ENCODE data around the gene SLU7. TPM values are rescaled to one million over a fixed set of nuclear protein-coding genes. Genes with fewer than 3 reads are reported as not detected.

Gene SLU7
- polyA plus RNA-seq (2013, experiment 1 of 2) = 52.5 TPM
- 49.2 TPM for polyA plus RNA-seq (2013, experiment 2 of 2)

DNA sequence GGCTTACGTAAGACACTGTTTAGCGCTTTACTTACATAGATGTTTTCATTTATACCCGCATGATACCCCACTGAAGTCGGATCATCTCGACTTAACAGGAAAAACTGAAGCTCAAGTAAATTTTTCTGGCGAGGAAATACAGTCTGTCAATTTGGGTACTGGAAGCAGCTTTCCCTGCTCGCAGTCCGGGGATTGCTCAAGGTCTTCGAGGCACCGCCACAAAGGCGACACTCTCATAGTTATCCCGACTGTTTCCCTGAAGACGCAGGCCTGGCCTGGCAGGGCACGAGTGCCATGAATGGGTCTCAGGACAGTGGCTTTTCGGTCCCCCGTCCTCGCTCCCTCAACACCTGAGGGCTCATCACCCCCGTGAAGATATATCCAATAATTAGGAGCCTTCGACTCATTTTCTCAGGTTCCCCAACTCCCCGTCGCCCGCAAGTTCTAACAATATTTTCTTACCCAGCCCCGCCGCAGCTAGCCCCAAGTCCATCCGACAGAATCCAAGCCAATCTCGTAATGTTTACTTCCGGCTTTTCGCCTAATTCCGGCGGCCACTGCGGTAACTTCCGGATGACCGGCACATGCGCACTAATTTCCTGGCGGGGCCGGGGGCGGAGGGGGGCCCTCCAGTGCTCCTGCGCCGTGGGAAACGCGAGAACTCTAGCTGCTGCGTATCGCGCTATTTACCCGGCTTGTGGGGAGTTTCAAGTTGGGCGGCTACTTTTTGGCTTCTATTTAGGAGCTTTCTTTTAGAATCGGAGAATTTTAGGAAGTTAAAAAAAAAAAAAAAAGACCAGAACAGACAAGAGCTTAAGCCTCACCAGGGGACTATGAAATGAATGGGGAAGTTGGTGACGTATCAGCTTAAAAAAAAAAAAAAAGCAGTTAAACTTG, at the start of gene SLU7:
Gene SLU7, minus strand, starts transcription at position 521 of the 897 bp plus-strand sequence. CDS start 3,787 bp downstream, outside the sequence.
- Histone ChIP-seq H3K9me3 (ENCODE audit: control insufficient read depth, low read length) (no peaks in the 10 kb centered on the region), H3K36me3 (ENCODE audit: control insufficient read depth, insufficient read depth, low read length) (peaks cover 23% of the 10 kb centered on the region), H3K4me3 (ENCODE audit: extremely low read depth, insufficient read depth, low read length, poor library complexity, severe bottlenecking) (peak within 1 kb of the TSS; percentile 88), H3K27ac (ENCODE audit: low read depth, low read length, severe bottlenecking) (peak within 1 kb of the TSS; percentile 90), H3K4me1 (ENCODE audit: control insufficient read depth, insufficient read depth, low read length, poor library complexity, severe bottlenecking) (peaks cover 24% of the 10 kb centered on the region)
- 0 to 2% methylated on average over 34 to 40 of the region's 48 CpGs for WGBS, 2 experiments (ENCODE audit: insufficient coverage in 2 of 2)

DNA sequence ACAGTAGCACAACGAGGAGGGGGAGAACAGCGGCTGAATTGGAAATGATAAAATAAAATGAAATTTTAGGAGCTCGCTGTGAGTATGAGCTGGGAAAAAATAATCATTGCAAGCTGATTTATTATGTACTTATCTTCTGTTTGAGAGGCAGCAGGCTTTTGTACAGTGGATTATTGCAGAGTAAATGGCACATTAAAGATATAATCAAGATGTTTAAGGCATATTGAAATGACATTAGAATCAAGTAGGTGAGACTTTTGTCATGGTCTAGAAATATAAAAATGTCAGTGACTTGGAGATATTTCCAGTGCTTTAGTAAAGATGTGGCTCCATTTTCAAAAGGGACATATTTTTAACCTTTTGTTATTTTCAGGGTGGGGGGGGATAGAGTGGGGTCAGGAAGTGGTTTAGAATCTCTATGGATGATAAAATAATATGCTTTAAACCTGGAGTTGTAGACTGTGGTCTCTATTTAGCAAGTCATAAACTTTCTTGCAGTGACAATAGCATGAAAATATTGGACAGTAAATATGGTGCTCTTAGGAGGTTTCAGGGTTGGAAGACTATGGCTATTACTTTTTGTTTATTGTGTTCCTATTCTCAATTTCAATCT, 49.6 kb upstream of the SLU7 start:
- H3K4me1 ChIP-seq (ENCODE audit: control insufficient read depth, insufficient read depth, low read length, poor library complexity, severe bottlenecking) = peaks cover 9% of the 10 kb centered on the region
- 81 to 90% methylated on average over 3 of the region's 3 CpGs for WGBS, 2 experiments (ENCODE audit: insufficient coverage in 2 of 2)
- H3K36me3 ChIP-seq (ENCODE audit: control insufficient read depth, insufficient read depth, low read length) = no peaks in the 10 kb centered on the region
- H3K27ac ChIP-seq (ENCODE audit: low read depth, low read length, severe bottlenecking) = no peak overlapping the region
- H3K9me3 ChIP-seq (ENCODE audit: control insufficient read depth, low read length) = no peaks in the 10 kb centered on the region
- no peak overlapping the region for H3K4me3 ChIP-seq (ENCODE audit: extremely low read depth, insufficient read depth, low read length, poor library complexity, severe bottlenecking)

DNA sequence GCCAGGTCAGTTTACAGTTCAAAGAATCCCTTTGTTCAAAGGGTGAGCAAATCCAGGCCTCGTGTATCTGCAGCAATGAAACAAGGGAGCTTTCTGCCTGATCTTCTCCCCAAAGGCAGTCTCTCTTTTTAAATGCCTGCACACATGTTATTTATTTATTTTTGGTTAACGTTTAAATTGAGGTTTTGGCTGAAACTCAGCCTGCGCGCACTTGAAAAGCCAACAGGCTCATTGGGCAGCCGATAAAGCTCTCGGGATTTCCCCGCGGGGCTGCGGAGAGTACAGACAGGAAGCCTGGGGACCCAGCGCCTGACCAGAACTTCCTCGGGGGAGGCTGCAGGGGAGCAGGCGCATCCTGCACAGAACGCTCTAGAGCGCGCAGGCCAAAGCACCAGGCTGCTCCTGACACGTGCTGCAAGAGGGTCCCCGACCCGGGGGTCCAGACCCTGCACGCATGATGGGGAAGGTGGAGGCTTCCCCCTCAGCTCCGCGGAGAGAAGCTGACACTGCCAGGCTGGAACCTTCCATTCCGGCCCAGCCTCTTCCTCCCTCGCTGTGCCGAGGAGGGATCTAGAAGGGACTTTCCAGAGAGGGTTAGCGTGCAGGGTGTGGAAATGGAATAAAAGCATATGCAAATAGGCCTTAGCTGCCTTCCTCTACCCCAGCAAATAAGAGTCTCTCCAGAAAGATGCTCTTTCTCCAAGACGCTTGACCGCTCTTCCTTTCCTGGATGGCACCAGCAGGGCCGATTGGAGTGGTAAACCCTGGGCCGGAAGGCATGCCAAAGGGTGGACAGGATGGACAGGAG, 48.9 kb upstream of the SLU7 start:
- Histone ChIP-seq H3K27ac (ENCODE audit: low read depth, low read length, severe bottlenecking) (peak overlapping the region; percentile 60), H3K9me3 (ENCODE audit: control insufficient read depth, low read length) (no peaks in the 10 kb centered on the region), H3K4me1 (ENCODE audit: control insufficient read depth, insufficient read depth, low read length, poor library complexity, severe bottlenecking) (peaks cover 9% of the 10 kb centered on the region), H3K36me3 (ENCODE audit: control insufficient read depth, insufficient read depth, low read length) (no peaks in the 10 kb centered on the region), H3K4me3 (ENCODE audit: extremely low read depth, insufficient read depth, low read length, poor library complexity, severe bottlenecking) (no peak overlapping the region)
- whole genome bisulfite sequencing, 2 experiments (ENCODE audit: insufficient coverage in 2 of 2) = 87 to 88% methylated on average over 19 to 22 of the region's 29 CpGs

DNA sequence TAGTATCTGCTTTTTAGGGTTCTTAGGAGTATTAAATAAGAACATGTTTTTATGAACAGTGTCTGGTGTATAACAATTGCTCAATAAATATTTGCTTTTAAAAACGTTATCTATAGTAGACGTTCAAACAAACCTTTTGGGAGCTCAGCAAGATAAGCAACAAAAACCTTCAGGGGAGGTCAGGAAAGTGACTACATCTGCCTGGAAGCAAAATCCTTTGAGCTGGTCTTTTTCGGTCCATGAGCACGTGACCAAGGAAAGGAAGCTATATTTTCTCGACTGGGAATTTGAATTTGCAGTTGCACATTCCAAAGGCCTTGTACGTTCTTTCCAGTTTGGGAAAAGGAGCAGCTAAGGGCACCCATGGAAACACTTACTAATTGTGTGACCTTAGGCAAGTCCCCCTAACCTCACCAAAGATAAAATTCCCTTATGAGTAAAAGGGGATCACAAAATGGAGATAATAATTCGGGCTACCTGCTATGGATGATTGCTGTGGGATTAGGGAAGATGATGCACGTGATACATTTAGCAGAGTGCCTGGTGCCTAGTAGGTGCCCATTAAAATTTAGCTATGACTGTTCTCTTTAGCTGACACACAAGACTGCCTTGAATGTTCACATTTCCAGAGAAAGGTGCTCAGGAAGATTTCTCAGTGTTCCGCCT, 48.1 kb upstream of the SLU7 start:
- H3K27ac ChIP-seq (ENCODE audit: low read depth, low read length, severe bottlenecking) = peak overlapping the region; percentile 60
- no peak overlapping the region for H3K4me3 ChIP-seq (ENCODE audit: extremely low read depth, insufficient read depth, low read length, poor library complexity, severe bottlenecking)
- H3K9me3 ChIP-seq (ENCODE audit: control insufficient read depth, low read length) = no peaks in the 10 kb centered on the region
- H3K36me3 ChIP-seq (ENCODE audit: control insufficient read depth, insufficient read depth, low read length) = no peaks in the 10 kb centered on the region
- peaks cover 9% of the 10 kb centered on the region for H3K4me1 ChIP-seq (ENCODE audit: control insufficient read depth, insufficient read depth, low read length, poor library complexity, severe bottlenecking)
- 88 to 98% methylated on average over 7 to 8 of the region's 9 CpGs for WGBS, 2 experiments (ENCODE audit: insufficient coverage in 2 of 2)

DNA sequence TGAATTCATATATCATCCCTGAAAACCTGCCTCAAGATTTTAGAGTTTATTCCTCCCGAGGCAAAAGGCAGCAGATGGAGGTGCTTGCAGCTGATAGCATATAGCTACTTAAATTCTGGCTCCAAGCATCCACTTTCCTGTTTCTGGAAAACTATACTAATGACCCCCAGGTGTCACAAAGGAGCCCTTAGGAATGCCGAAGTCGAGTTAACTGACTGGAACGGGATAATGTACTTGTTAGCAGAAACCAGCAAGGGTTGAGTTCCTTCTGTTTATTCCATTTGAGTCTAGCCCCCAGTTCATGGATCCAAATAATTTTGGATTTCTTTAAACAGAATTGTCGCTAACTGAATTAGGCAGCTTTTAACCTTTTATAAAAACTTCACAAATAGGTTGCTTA, 47.2 kb upstream of the SLU7 start:
- peaks cover 9% of the 10 kb centered on the region for H3K4me1 ChIP-seq (ENCODE audit: control insufficient read depth, insufficient read depth, low read length, poor library complexity, severe bottlenecking)
- H3K36me3 ChIP-seq (ENCODE audit: control insufficient read depth, insufficient read depth, low read length) = no peaks in the 10 kb centered on the region
- WGBS, 2 experiments (ENCODE audit: insufficient coverage in 2 of 2) = 86 to 92% methylated on average over 3 to 4 of the region's 5 CpGs
- no peak overlapping the region for H3K27ac ChIP-seq (ENCODE audit: low read depth, low read length, severe bottlenecking)
- no peak overlapping the region for H3K4me3 ChIP-seq (ENCODE audit: extremely low read depth, insufficient read depth, low read length, poor library complexity, severe bottlenecking)
- H3K9me3 ChIP-seq (ENCODE audit: control insufficient read depth, low read length) = no peaks in the 10 kb centered on the region

DNA sequence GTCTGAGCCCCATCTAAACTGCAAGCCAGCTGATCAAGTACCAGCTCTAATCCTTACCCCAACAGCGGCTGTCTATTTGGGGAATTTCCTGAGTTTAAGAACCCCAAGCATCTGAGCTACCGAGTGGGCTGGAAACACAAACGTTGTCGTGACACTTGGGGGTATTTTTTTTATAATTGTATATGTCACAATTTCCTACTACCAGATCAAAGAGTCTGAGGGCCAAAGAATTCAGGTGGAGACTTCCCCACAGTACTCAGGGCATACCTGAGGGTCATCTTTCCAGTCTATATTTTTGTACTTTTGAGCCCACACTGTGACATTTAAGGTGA, 45.6 kb upstream of the SLU7 start:
- WGBS, 2 experiments (ENCODE audit: insufficient coverage in 2 of 2) = 100% methylated on average over 1 of the region's 4 CpGs; no CpG with 5 or more reads in 1 of the 2 experiments

DNA sequence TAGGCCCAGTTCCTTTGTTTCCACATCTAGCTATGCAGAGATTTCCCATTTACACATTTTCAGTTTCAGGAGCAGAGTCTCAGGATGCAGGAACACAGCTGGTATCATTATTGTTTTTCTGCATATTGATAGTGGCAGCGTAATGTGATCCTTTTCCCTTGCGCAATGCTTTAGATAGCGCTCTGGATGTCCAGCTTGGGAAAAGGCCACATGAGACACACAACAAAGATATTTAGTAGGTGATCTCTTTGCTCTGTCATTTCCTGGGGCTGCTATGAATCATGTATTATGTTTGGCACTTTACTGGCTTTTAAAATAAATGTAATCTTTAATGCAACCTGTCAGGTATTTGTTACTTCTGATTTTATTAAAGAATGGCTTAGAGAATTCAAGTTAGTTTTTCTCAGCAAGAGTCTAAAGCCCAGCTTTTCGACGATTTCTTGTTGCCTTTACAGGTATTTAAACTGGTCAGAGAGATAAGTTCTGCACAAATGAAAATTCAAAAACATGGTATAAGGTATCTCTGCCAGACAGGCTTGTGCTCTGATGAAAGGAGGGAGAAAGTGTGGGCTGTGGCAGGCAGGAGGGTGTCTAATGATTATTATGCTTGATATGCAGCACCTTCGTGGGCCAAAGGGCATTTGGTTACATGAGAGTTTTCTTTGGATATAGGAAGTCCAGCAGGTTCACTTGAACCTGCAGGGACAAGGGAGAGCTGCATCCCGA, 45.0 kb upstream of the SLU7 start:
- Histone ChIP-seq H3K9me3 (ENCODE audit: control insufficient read depth, low read length) (no peaks in the 10 kb centered on the region), H3K36me3 (ENCODE audit: control insufficient read depth, insufficient read depth, low read length) (no peaks in the 10 kb centered on the region), H3K4me1 (ENCODE audit: control insufficient read depth, insufficient read depth, low read length, poor library complexity, severe bottlenecking) (peaks cover 9% of the 10 kb centered on the region), H3K27ac (ENCODE audit: low read depth, low read length, severe bottlenecking) (no peak overlapping the region), H3K4me3 (ENCODE audit: extremely low read depth, insufficient read depth, low read length, poor library complexity, severe bottlenecking) (no peak overlapping the region)
- WGBS, 2 experiments (ENCODE audit: insufficient coverage in 2 of 2) = 68 to 80% methylated on average over 6 to 7 of the region's 7 CpGs

More for the DNA sequence above, 45.6 kb upstream of the SLU7 start:
- Histone ChIP-seq H3K4me3 (ENCODE audit: extremely low read depth, insufficient read depth, low read length, poor library complexity, severe bottlenecking) (no peak overlapping the region), H3K27ac (ENCODE audit: low read depth, low read length, severe bottlenecking) (no peak overlapping the region), H3K9me3 (ENCODE audit: control insufficient read depth, low read length) (no peaks in the 10 kb centered on the region), H3K4me1 (ENCODE audit: control insufficient read depth, insufficient read depth, low read length, poor library complexity, severe bottlenecking) (peaks cover 9% of the 10 kb centered on the region), H3K36me3 (ENCODE audit: control insufficient read depth, insufficient read depth, low read length) (no peaks in the 10 kb centered on the region)

DNA sequence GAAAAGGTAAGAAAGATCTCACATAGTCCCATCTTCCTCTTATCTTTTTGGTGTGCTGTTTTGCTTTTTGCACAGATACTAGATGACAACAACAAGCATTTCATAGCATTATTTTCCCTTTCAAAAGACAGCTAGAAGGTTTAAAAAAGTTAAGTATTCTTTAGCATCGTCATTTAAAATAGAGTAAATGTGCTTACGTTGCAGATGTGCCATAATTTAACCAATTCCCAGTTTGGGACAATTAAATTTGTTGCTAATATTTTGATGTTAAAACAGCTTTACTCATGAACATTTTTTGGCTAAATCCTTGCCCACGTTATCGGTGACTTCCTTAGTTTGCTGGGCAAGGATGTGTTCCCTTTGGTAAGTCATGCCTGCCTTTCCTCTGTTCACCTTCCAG, 44.3 kb upstream of the SLU7 start:
- H3K36me3 ChIP-seq (ENCODE audit: control insufficient read depth, insufficient read depth, low read length) = no peaks in the 10 kb centered on the region
- no peaks in the 10 kb centered on the region for H3K9me3 ChIP-seq (ENCODE audit: control insufficient read depth, low read length)
- 93 to 95% methylated on average over 2 to 3 of the region's 4 CpGs for WGBS, 2 experiments (ENCODE audit: insufficient coverage in 2 of 2)
- H3K4me3 ChIP-seq (ENCODE audit: extremely low read depth, insufficient read depth, low read length, poor library complexity, severe bottlenecking) = no peak overlapping the region
- peaks cover 9% of the 10 kb centered on the region for H3K4me1 ChIP-seq (ENCODE audit: control insufficient read depth, insufficient read depth, low read length, poor library complexity, severe bottlenecking)
- H3K27ac ChIP-seq (ENCODE audit: low read depth, low read length, severe bottlenecking) = no peak overlapping the region

DNA sequence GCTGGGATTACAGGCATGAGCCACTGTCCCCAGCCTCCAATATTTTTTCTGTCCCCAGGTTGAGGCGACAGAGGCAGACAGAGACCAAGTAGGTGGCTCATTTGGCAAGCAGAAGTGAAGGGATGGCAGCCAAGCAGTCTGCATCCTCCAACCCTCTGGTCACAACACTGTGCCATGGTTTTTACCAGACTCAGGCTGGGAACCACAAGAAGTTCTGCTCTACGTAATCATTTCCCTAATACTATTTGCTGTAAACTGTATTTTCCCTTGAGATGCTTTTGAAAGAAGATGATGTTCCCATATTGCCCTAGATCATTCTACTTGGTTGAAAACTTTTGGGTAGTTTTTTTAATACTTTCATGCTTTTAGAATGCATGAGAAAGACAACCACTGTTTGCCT, 43.3 kb upstream of the SLU7 start:
- no peak overlapping the region for H3K4me3 ChIP-seq (ENCODE audit: extremely low read depth, insufficient read depth, low read length, poor library complexity, severe bottlenecking)
- H3K4me1 ChIP-seq (ENCODE audit: control insufficient read depth, insufficient read depth, low read length, poor library complexity, severe bottlenecking) = peaks cover 6% of the 10 kb centered on the region
- no peaks in the 10 kb centered on the region for H3K9me3 ChIP-seq (ENCODE audit: control insufficient read depth, low read length)
- WGBS, 2 experiments (ENCODE audit: insufficient coverage in 2 of 2) = 67 to 91% methylated on average over 1 of the region's 2 CpGs
- H3K36me3 ChIP-seq (ENCODE audit: control insufficient read depth, insufficient read depth, low read length) = no peaks in the 10 kb centered on the region
- no peak overlapping the region for H3K27ac ChIP-seq (ENCODE audit: low read depth, low read length, severe bottlenecking)

DNA sequence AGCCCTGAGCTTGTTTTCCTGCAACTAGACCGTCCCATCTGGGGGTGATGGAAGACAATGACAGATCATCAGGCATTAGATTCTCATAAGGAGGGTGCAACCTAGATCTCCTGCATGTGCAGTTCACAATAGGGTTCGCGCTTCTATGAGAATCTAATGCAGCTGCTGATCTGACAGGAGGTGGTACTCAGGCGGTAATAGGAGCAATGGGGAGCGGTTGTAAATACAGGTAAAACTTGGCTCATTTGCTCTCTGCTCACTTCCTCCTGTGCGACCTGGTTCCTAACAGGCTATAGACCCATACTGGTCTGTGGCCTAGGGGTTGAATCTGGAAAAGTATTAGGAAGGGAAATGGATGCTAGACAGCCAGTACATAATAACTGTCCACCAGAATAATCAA, 42.5 kb upstream of the SLU7 start:
- Histone ChIP-seq H3K9me3 (ENCODE audit: control insufficient read depth, low read length) (no peaks in the 10 kb centered on the region), H3K36me3 (ENCODE audit: control insufficient read depth, insufficient read depth, low read length) (no peaks in the 10 kb centered on the region), H3K4me1 (ENCODE audit: control insufficient read depth, insufficient read depth, low read length, poor library complexity, severe bottlenecking) (peaks cover 6% of the 10 kb centered on the region), H3K4me3 (ENCODE audit: extremely low read depth, insufficient read depth, low read length, poor library complexity, severe bottlenecking) (no peak overlapping the region), H3K27ac (ENCODE audit: low read depth, low read length, severe bottlenecking) (no peak overlapping the region)
- WGBS, 2 experiments (ENCODE audit: insufficient coverage in 2 of 2) = 79 to 82% methylated on average over 5 of the region's 6 CpGs

All from mesodermal cell (in vitro differentiated cells).